IMR-90 (cell line): ENCODE data around the gene ANP32A. TPM values are rescaled to one million over a fixed set of nuclear protein-coding genes. Genes with fewer than 3 reads are reported as not detected.

ENCODE experiments used
- ATAC-seq: fragments of 200-7000 bp; cut with Tn5 transposase; 2 replicates; pipeline ENCODE4 v1.9.1; 2020; ENCODE audit warnings: low read depth, mild to moderate bottlenecking, moderate library complexity
- BruUV-seq: library from RNA; stranded (reverse); fragments of 400-500 nt; replicated peaks from 2 replicates; lab custom pipeline; 2021; lab: Mats Ljungman, UMichigan
- CTCF ChIA-PET: fragments of 300-600 bp; formaldehyde crosslinking; extraction: SDS; loops from one replicate; lab custom pipeline; 2021; ENCODE audit warnings: antibody characterized with exemption; lab: Yijun Ruan, JAX
- POLR2A ChIA-PET: fragments of 300-600 bp; sonication (Branson Sonifier 250); formaldehyde crosslinking; loops from one replicate; lab custom pipeline; 2022; ENCODE audit warnings: antibody characterized with exemption; ENCODE audit not compliant: unreplicated experiment; lab: Charles Lee
- DNase-seq: peaks from one replicate; pipeline ENCODE4 v3.0.0; 2013
- H2AFZ ChIP-seq: replicated peaks from 2 replicates; pipeline ENCODE3; 2013; ENCODE audit warnings: low read length, mild to moderate bottlenecking; ENCODE audit not compliant: poor library complexity
- H2AK5ac ChIP-seq: 2 replicates; pipeline ENCODE4 v1.6.1; 2013; ENCODE audit warnings: low read depth, low read length, inconsistent platforms
- H2AK9ac ChIP-seq: replicated peaks from 2 replicates; pipeline ENCODE3; 2013; ENCODE audit warnings: mild to moderate bottlenecking, low read depth, low read length, moderate library complexity; ENCODE audit not compliant: poor library complexity
- H2BK120ac ChIP-seq: 2 replicates; pipeline ENCODE4 v1.6.1; 2013; ENCODE audit warnings: low read depth, low read length, inconsistent platforms
- H2BK15ac ChIP-seq: 3 replicates; pipeline ENCODE4 v1.6.1; 2013; ENCODE audit warnings: low read depth, low read length, inconsistent platforms
- H2BK20ac ChIP-seq: 2 replicates; pipeline ENCODE4 v1.6.1; 2013; ENCODE audit warnings: low read depth, mild to moderate bottlenecking, inconsistent platforms, low read length, moderate library complexity
- H2BK5ac ChIP-seq: 2 replicates; pipeline ENCODE4 v1.6.1; 2013; ENCODE audit warnings: mild to moderate bottlenecking, low read depth, low read length, inconsistent platforms; ENCODE audit not compliant: poor library complexity, severe bottlenecking
- H3K14ac ChIP-seq: replicated peaks from 2 replicates; pipeline ENCODE4 v1.6.1; 2013; ENCODE audit warnings: low read depth, low read length, inconsistent platforms
- H3K18ac ChIP-seq: 2 replicates; pipeline ENCODE4 v1.6.1; 2013; ENCODE audit warnings: low read depth, low read length, control low read depth
- H3K23ac ChIP-seq: 2 replicates; pipeline ENCODE4 v1.6.1; 2013; ENCODE audit warnings: low read depth, low read length, inconsistent platforms
- H3K27ac ChIP-seq: 2 replicates; pipeline ENCODE4 v1.5.1; 2013; ENCODE audit warnings: mild to moderate bottlenecking, control low read depth, low read length; ENCODE audit not compliant: insufficient read depth
- H3K27me3 ChIP-seq: 2 replicates; pipeline ENCODE4 v1.6.1; 2013; ENCODE audit warnings: low read length; ENCODE audit not compliant: control insufficient read depth, insufficient read depth
- H3K36me3 ChIP-seq: 2 replicates; pipeline ENCODE4 v1.6.1; 2013; ENCODE audit warnings: low read length, mixed read lengths; ENCODE audit not compliant: control insufficient read depth, insufficient read depth
- H3K4ac ChIP-seq: 2 replicates; pipeline ENCODE4 v1.6.1; 2013; ENCODE audit warnings: low read depth, low read length, inconsistent platforms
- H3K4me1 ChIP-seq: 2 replicates; pipeline ENCODE4 v1.6.1; 2013; ENCODE audit warnings: low read length, mixed read lengths; ENCODE audit not compliant: control insufficient read depth, insufficient read depth
- H3K4me2 ChIP-seq: 2 replicates; pipeline ENCODE4 v1.6.1; 2013; ENCODE audit warnings: low read depth, mild to moderate bottlenecking, control low read depth, low read length, moderate library complexity
- H3K4me3 ChIP-seq: 2 replicates; pipeline ENCODE4 v1.5.1; 2013; ENCODE audit warnings: low read depth, mild to moderate bottlenecking, control low read depth, low read length, moderate library complexity; ENCODE audit not compliant: insufficient read depth
- H3K56ac ChIP-seq: 2 replicates; pipeline ENCODE4 v1.6.1; 2013; ENCODE audit warnings: low read length, inconsistent platforms; ENCODE audit not compliant: insufficient read depth; ENCODE audit errors: extremely low read depth
- H3K79me1 ChIP-seq, 2 experiments: 2 replicates each; pipeline ENCODE4 v1.6.1; 2013; ENCODE audit warnings: low read length in 2 of 2, inconsistent platforms in 1 of 2, low read depth in 1 of 2
- H3K9ac ChIP-seq: 2 replicates; pipeline ENCODE4 v1.6.1; 2013; ENCODE audit warnings: low read depth, low read length, control low read depth
- H3K9me1 ChIP-seq: 2 replicates; pipeline ENCODE4 v1.6.1; 2013; ENCODE audit warnings: low read length, inconsistent platforms; ENCODE audit not compliant: insufficient read depth
- H3K9me3 ChIP-seq: 2 replicates; pipeline ENCODE4 v1.6.1; 2013; ENCODE audit warnings: low read length; ENCODE audit not compliant: control insufficient read depth, insufficient read depth
- H4K20me1 ChIP-seq: 2 replicates; pipeline ENCODE4 v1.6.1; 2013; ENCODE audit warnings: low read length, inconsistent platforms; ENCODE audit not compliant: insufficient read depth
- H4K5ac ChIP-seq: 2 replicates; pipeline ENCODE4 v1.6.1; 2013; ENCODE audit warnings: mild to moderate bottlenecking, low read depth, low read length, control low read depth
- H4K8ac ChIP-seq, 2 experiments: 2 replicates each; pipeline ENCODE4 v1.6.1; 2013; ENCODE audit warnings: low read depth in 2 of 2, low read length in 2 of 2, control low read depth in 1 of 2, inconsistent platforms in 1 of 2
- H4K91ac ChIP-seq: 2 replicates; pipeline ENCODE4 v1.6.1; 2013; ENCODE audit warnings: low read depth, low read length, inconsistent platforms; ENCODE audit not compliant: insufficient read depth
- BHLHE40 ChIP-seq: fragments of 150-350 bp; IDR thresholded peaks from 2 replicates; pipeline ENCODE4 v1.6.1; 2016; ENCODE audit warnings: mild to moderate bottlenecking, low read depth, low read length
- CEBPB ChIP-seq: IDR thresholded peaks from 2 replicates; pipeline ENCODE4 v1.6.1; 2012; ENCODE audit warnings: low read depth, low read length, improper control_type of control experiment
- CHD1 ChIP-seq: IDR thresholded peaks from 2 replicates; pipeline ENCODE4 v1.6.1; 2012; ENCODE audit warnings: low read depth, low read length, improper control_type of control experiment
- CTCF ChIP-seq: conservative IDR thresholded peaks from 2 replicates; pipeline ENCODE4 v1.5.1; 2012; ENCODE audit warnings: mild to moderate bottlenecking, low read depth, low read length, improper control_type of control experiment
- FOS ChIP-seq: fragments of 150-350 bp; IDR thresholded peaks from 2 replicates; pipeline ENCODE4 v1.6.1; 2016; ENCODE audit warnings: low read depth, low read length
- MAFK ChIP-seq: IDR thresholded peaks from 2 replicates; pipeline ENCODE4 v1.6.1; 2012; ENCODE audit warnings: low read depth, low read length, improper control_type of control experiment
- MAZ ChIP-seq: IDR thresholded peaks from 2 replicates; pipeline ENCODE4 v1.6.1; 2012; ENCODE audit warnings: low read depth, mild to moderate bottlenecking, low read length, improper control_type of control experiment, moderate library complexity, borderline replicate concordance
- MXI1 ChIP-seq: IDR thresholded peaks from 2 replicates; pipeline ENCODE4 v1.6.1; 2012; ENCODE audit warnings: low read depth, mild to moderate bottlenecking, low read length, moderate library complexity, borderline replicate concordance
- POLR2A ChIP-seq: IDR thresholded peaks from 2 replicates; pipeline ENCODE4 v1.6.1; 2012; ENCODE audit warnings: mild to moderate bottlenecking, low read depth, low read length
- RAD21 ChIP-seq: IDR thresholded peaks from 2 replicates; pipeline ENCODE4 v1.6.1; 2012; ENCODE audit warnings: low read length, improper control_type of control experiment
- RCOR1 ChIP-seq: IDR thresholded peaks from 2 replicates; pipeline ENCODE4 v1.6.1; 2012; ENCODE audit warnings: mild to moderate bottlenecking, low read length, improper control_type of control experiment; ENCODE audit not compliant: insufficient replicate concordance
- RFX5 ChIP-seq: IDR thresholded peaks from 2 replicates; pipeline ENCODE4 v1.8.0; 2012; ENCODE audit warnings: low read depth, mild to moderate bottlenecking, low read length, moderate library complexity
- USF2 ChIP-seq: fragments of 150-350 bp; IDR thresholded peaks from 2 replicates; pipeline ENCODE4 v1.6.1; 2017; ENCODE audit warnings: mild to moderate bottlenecking, antibody characterized with exemption, low read length, low read depth
- whole genome bisulfite sequencing, 2 experiments: methylation state at CpG; one replicate each; pipeline versions ENCODE4 v1.1.5 to v1.1.7; 2013; ENCODE audit warnings: missing lambda C conversion rate in 2 of 2; ENCODE audit not compliant: insufficient read length in 1 of 2; ENCODE audit errors: extremely low coverage in 2 of 2; 5-methylcytosine and 5-hydroxymethylcytosine counted together
- dilution Hi-C: fragments of 300-500 bp; cut with HindIII; formaldehyde crosslinking; loops from one replicate; pipeline ENCODE4 v1.14.3; 2018; ENCODE audit warnings: low sequenced_read_pairs; ENCODE audit not compliant: unreplicated experiment
- in situ Hi-C: fragments of 300-500 bp; cut with MboI; formaldehyde crosslinking; loops from 3 replicates; pipeline ENCODE4 v1.14.3; 2019; ENCODE audit warnings: low sequenced_read_pairs, inconsistent platforms, mixed read lengths
- intact Hi-C: fragments of 100-400 bp; cut with micrococcal nuclease; formaldehyde crosslinking; loops from 2 replicates; pipeline ENCODE4 v1.10.0; 2022
- polyA plus RNA-seq, 3 experiments: library from polyadenylated mRNA; depleted of rRNA; stranded (reverse); fragments of >200 nt; gene quantifications; 2 replicates each; pipeline ENCODE4 v1.2.3, GENCODE V29; 2012; ENCODE audit warnings: low replicate concordance in 1 of 3
- total RNA-seq: library from RNA; depleted of rRNA; stranded (reverse); fragments of >200 nt; gene quantifications from 2 replicates; pipeline ENCODE4 v1.2.3, GENCODE V29; 2012
- TF ChIP-seq, protein P1 (sequence below): fragments of 150-350 bp; IDR thresholded peaks from 2 replicates; pipeline ENCODE4 v1.6.1; 2016; ENCODE audit warnings: low read depth, mild to moderate bottlenecking, low read length, moderate library complexity, borderline replicate concordance

The ANP32A gene
- total and polyA plus RNA-seq, 2 of the 4 experiments (the other 2 are of a cell fraction): 62.4 to 72.8 TPM

- Histone ChIP-seq H3K79me1 (peaks cover 62 to 96% of the 10 kb centered on the region in 2 experiments), H2BK120ac (no peak overlapping the region), H3K9ac (no peak overlapping the region), H2BK15ac (no peak overlapping the region), H2AK9ac (no peak overlapping the region), H3K14ac (no peak overlapping the region), H3K23ac (peak overlapping the region; percentile 46; the same call in 1 of the 2 replicates), H3K56ac (no peak overlapping the region), H3K4me3 (no peak overlapping the region), H3K4ac (no peak overlapping the region), H4K5ac (0 out of 2 replicates have a peak overlapping the region, but pooled peaks have one; percentile 5), H2BK5ac (no peak overlapping the region), H3K9me1 (peaks cover 28% of the 10 kb centered on the region; the same call in 1 of the 2 replicates), H3K4me2 (peak overlapping the region; percentile 53), H2BK20ac (no peak overlapping the region), H3K36me3 (no peaks in the 10 kb centered on the region; the same call in 1 of the 2 replicates), H3K9me3 (no peaks in the 10 kb centered on the region), H4K91ac (no peak overlapping the region), H3K4me1 (peaks cover 10% of the 10 kb centered on the region), H3K18ac (no peak overlapping the region), H3K27me3 (no peaks in the 10 kb centered on the region), H2AK5ac (no peak overlapping the region), H4K8ac (peak overlapping the region in 1 of 2 experiments; percentile 33; a peak in 1 of 4 replicates), H4K20me1 (peaks cover 94% of the 10 kb centered on the region), H2AFZ (peak overlapping the region; percentile 45), H3K27ac (no peak overlapping the region)
- ChIA-PET CTCF (interaction anchor here (1.0 kb wide), 1 partner anchor 10 kb away, joined by 3 read pairs; no protein-coding TSS in a partner anchor), POLR2A (no interaction called here)
- TF ChIP-seq POLR2A (no peak), BHLHE40 (no peak), MAFK (no peak), MXI1 (no peak), USF2 (no peak), CEBPB (no peak), CTCF (no peak), RFX5 (no peak), RCOR1 (no peak), MAZ (no peak), CHD1 (no peak), FOS (no peak), RAD21 (no peak)
- TF ChIP-seq, protein P1, sequence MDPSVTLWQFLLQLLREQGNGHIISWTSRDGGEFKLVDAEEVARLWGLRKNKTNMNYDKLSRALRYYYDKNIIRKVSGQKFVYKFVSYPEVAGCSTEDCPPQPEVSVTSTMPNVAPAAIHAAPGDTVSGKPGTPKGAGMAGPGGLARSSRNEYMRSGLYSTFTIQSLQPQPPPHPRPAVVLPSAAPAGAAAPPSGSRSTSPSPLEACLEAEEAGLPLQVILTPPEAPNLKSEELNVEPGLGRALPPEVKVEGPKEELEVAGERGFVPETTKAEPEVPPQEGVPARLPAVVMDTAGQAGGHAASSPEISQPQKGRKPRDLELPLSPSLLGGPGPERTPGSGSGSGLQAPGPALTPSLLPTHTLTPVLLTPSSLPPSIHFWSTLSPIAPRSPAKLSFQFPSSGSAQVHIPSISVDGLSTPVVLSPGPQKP: no peak
- DNase-seq: peak; percentile 57
- WGBS, 2 experiments: 36% methylated on average over 17 of the region's 20 CpGs; no CpG with 5 or more reads in 1 of the 2 experiments
- intact Hi-C loops (no loop called here), dilution Hi-C loops (no loop called here), in situ Hi-C loops (loop anchor here (10.0 kb wide), 1 partner anchor 61 kb away; no protein-coding TSS in a partner anchor)
- no TSS peak for BruUV-seq
- ATAC-seq: peak; percentile 93
These were observed 25.3 kb downstream of the ANP32A start for GRCh38 chr15:68795298-68795848.
